C4-2B (cell line): Measurements from ENCODE around the gene ZNF599.

Experiments
- ZFX ChIP-seq: fragments of 450-650 bp; IDR thresholded peaks from 2 replicates; pipeline ENCODE4 v1.6.1; 2017
- TF ChIP-seq, protein P1 (sequence below): fragments of 450-650 bp; conservative IDR thresholded peaks from 2 replicates; pipeline ENCODE4 v1.5.1; 2017; ENCODE audit warnings: mild to moderate bottlenecking

DNA sequence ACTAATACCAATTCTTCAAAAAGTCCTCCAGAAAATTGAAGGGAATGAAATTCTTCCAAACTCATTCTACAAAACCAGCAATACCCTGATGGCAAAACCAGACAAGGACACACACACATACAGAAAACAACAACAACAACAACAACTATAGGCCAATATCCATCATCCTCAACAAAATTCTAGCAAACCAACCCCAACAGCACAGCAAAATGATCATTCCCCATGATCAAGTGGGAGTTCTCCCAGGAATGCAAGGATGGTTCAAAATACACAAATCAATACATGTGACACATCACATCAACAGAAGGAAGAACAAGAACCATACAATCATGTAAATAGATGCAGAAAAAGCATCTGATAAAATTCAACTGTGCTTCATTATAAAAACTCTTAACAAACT is 57.7 kb downstream of the ZNF599 start:
- TF ChIP-seq, protein P1, sequence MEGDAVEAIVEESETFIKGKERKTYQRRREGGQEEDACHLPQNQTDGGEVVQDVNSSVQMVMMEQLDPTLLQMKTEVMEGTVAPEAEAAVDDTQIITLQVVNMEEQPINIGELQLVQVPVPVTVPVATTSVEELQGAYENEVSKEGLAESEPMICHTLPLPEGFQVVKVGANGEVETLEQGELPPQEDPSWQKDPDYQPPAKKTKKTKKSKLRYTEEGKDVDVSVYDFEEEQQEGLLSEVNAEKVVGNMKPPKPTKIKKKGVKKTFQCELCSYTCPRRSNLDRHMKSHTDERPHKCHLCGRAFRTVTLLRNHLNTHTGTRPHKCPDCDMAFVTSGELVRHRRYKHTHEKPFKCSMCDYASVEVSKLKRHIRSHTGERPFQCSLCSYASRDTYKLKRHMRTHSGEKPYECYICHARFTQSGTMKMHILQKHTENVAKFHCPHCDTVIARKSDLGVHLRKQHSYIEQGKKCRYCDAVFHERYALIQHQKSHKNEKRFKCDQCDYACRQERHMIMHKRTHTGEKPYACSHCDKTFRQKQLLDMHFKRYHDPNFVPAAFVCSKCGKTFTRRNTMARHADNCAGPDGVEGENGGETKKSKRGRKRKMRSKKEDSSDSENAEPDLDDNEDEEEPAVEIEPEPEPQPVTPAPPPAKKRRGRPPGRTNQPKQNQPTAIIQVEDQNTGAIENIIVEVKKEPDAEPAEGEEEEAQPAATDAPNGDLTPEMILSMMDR: no peak
- TF ChIP-seq ZFX: no peak
